Caco-2 (cell line): ENCODE data around the gene PWP2. TPM values are rescaled to one million over a fixed set of nuclear protein-coding genes. Genes with fewer than 3 reads are reported as not detected.
A peak's percentile ranks its signal among the peaks of the same experiment; 100 is the strongest.

Experiments
- BruUV-seq: library from RNA; stranded (reverse); fragments of 400-500 nt; replicated peaks from 2 replicates; lab custom pipeline; 2021; lab: Mats Ljungman, UMichigan
- CTCF ChIA-PET: fragments of 300-600 bp; sonication (Branson Sonifier 250); formaldehyde crosslinking; loops from one replicate; lab custom pipeline; 2022; ENCODE audit warnings: antibody characterized with exemption; lab: Charles Lee
- POLR2A ChIA-PET: fragments of 300-600 bp; sonication (Branson Sonifier 250); formaldehyde crosslinking; loops from one replicate; lab custom pipeline; 2022; ENCODE audit warnings: antibody characterized with exemption; lab: Charles Lee
- DNase-seq, 2 experiments: peaks; one replicate each; pipeline versions ENCODE4 v3.0.0 to v3.0.0-alpha.2; 2020 to 2022
- H3K27me3 ChIP-seq: replicated peaks from 2 replicates; pipeline ENCODE4 v1.6.0; 2011; ENCODE audit warnings: low read length; ENCODE audit not compliant: control insufficient read depth, insufficient read depth
- H3K36me3 ChIP-seq: 2 replicates; pipeline ENCODE4 v1.5.1; 2011; ENCODE audit warnings: low read length; ENCODE audit not compliant: control insufficient read depth, insufficient read depth
- H3K4me1 ChIP-seq: fragments of 250-450 bp; sonication (Bioruptor Pico); 2 replicates; pipeline ENCODE4 v1.5.1; 2020; ENCODE audit warnings: mild to moderate bottlenecking
- H3K4me3 ChIP-seq: 2 replicates; pipeline ENCODE4 v1.5.1; 2011; ENCODE audit warnings: low read depth, mild to moderate bottlenecking, control low read depth, low read length
- H3K9me3 ChIP-seq: fragments of 250-450 bp; sonication (Bioruptor Pico); 2 replicates; pipeline ENCODE4 v1.5.1; 2020; ENCODE audit warnings: mild to moderate bottlenecking, moderate library complexity
- H3K27ac Mint-ChIP-seq: one replicate; pipeline ENCODE4 v1.8.0; 2022; ENCODE audit warnings: mixed read lengths; ENCODE audit not compliant: unreplicated experiment
- H3K27me3 Mint-ChIP-seq: one replicate; pipeline ENCODE4 v1.8.0; 2022; ENCODE audit warnings: mixed read lengths; ENCODE audit not compliant: insufficient read depth, unreplicated experiment
- H3K36me3 Mint-ChIP-seq: one replicate; pipeline ENCODE4 v1.8.0; 2022; ENCODE audit warnings: mild to moderate bottlenecking, mixed read lengths; ENCODE audit not compliant: insufficient read depth, unreplicated experiment
- H3K4me1 Mint-ChIP-seq: one replicate; pipeline ENCODE4 v1.8.0; 2022; ENCODE audit warnings: low read depth, mixed read lengths; ENCODE audit not compliant: unreplicated experiment
- H3K4me3 Mint-ChIP-seq: one replicate; pipeline ENCODE4 v1.8.0; 2022; ENCODE audit warnings: mild to moderate bottlenecking, moderate library complexity, mixed read lengths; ENCODE audit not compliant: unreplicated experiment
- H3K9me3 Mint-ChIP-seq: one replicate; pipeline ENCODE4 v1.8.0; 2022; ENCODE audit warnings: mixed read lengths; ENCODE audit not compliant: unreplicated experiment
- CTCF ChIP-seq, 2 experiments: fragments of 200-600 bp in 1 of 2; IDR thresholded peaks; 1 replicate in 1 of 2; 2 replicates in 1 of 2; pipeline versions ENCODE4 v1.5.1 to v1.8.0; 2011 to 2022; ENCODE audit warnings: antibody characterized with exemption in 1 of 2, control low read depth in 1 of 2, inconsistent platforms in 1 of 2, low read depth in 1 of 2, low read length in 1 of 2, mild to moderate bottlenecking in 1 of 2, moderate library complexity in 1 of 2; ENCODE audit not compliant: insufficient read depth in 1 of 2, severe bottlenecking in 1 of 2, unreplicated experiment in 1 of 2
- intact Hi-C: fragments of 100-400 bp; cut with micrococcal nuclease; formaldehyde crosslinking; loops from one replicate; pipeline ENCODE4 v1.10.0; 2022; ENCODE audit not compliant: unreplicated experiment
- total RNA-seq: library from RNA; stranded (reverse); gene quantifications from 2 replicates; pipeline ENCODE4 v1.2.3, GENCODE V29; 2022

The PWP2 gene
- total RNA-seq, 1 experiment from 2014 or later: 30.6 TPM

DNA sequence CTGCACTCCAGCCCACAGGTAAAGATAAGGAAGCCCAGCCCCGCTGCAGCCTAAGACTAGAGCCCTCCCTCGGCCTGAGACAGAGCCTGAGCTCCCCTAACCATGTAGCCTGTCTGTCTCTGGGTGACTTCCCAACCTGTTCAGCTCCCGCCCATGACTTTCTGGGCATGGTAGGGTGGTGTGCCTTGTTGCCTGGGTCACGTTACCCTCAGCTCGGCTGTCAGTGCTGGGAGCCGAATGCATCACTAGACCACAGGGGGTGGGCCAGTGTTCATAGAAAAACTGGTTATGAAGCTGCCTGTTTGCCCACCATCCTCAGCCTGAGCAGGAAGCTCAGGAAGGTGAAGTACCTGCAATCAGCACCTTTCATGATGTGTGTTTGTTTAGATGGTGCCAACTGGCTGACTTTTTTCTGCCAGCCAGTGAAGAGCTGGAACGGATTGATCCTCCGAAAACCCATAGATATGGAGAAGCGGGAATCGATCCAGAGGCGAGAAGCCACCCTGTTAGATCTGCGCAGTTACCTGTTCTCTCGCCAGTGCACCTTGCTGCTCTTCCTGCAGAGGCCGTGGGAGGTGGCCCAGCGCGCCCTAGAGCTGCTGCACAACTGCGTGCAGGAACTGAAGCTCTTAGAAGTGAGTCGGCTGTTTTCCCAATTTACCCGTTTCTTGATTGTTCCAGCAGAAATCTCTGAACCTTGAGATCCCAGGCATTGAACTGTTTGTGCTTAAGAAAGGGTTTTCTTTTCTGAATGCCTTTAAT, 43.9 kb upstream of the PWP2 start:
- no peaks in the 10 kb centered on the region for H3K27me3 Mint-ChIP-seq
- Histone ChIP-seq H3K36me3 (no peaks in the 10 kb centered on the region), H3K4me3 (no peak overlapping the region), H3K9me3 (no peaks in the 10 kb centered on the region), H3K4me1 (no peaks in the 10 kb centered on the region), H3K27me3 (no peaks in the 10 kb centered on the region)
- peaks cover 7% of the 10 kb centered on the region for H3K4me1 Mint-ChIP-seq
- TF ChIP-seq CTCF (IDR thresholded peaks at IDR 0.05; ENCODE audit: insufficient read depth in 1 of 2, low read depth in 1 of 2, low read length in 1 of 2, severe bottlenecking in 1 of 2, unreplicated experiment in 1 of 2): no peak
- intact Hi-C loops: no loop called here
- H3K36me3 Mint-ChIP-seq: peaks cover 45% of the 10 kb centered on the region
- H3K4me3 Mint-ChIP-seq: no peak overlapping the region
- DNase-seq: no peak
- CTCF ChIA-PET: no interaction called here
- H3K9me3 Mint-ChIP-seq: no peaks in the 10 kb centered on the region
- no peak overlapping the region for H3K27ac Mint-ChIP-seq
- POLR2A ChIA-PET: no interaction called here
- BruUV-seq: no TSS peak

- H3K36me3 ChIP-seq: no peaks in the 10 kb centered on the region; the same call in 1 of the 2 replicates
- DNase-seq: no peak
- BruUV-seq: no TSS peak
- no peaks in the 10 kb centered on the region for H3K27me3 ChIP-seq
- no peak overlapping the region for H3K4me3 ChIP-seq
- CTCF ChIA-PET: no interaction called here
- H3K4me1 ChIP-seq: no peaks in the 10 kb centered on the region
- Mint-ChIP-seq H3K4me3 (no peak overlapping the region), H3K27me3 (no peaks in the 10 kb centered on the region), H3K9me3 (no peaks in the 10 kb centered on the region), H3K36me3 (peaks cover 53% of the 10 kb centered on the region), H3K27ac (peak overlapping the region; percentile 29), H3K4me1 (peaks cover 7% of the 10 kb centered on the region)
- intact Hi-C loops: no loop called here
- no peak for TF ChIP-seq CTCF (IDR thresholded peaks at IDR 0.05; ENCODE audit: insufficient read depth in 1 of 2, low read depth in 1 of 2, low read length in 1 of 2, severe bottlenecking in 1 of 2, unreplicated experiment in 1 of 2)
- POLR2A ChIA-PET: no interaction called here
- H3K9me3 ChIP-seq: no peaks in the 10 kb centered on the region
Measured at GRCh38 chr21:44064852-44065403, 42.3 kb upstream of the PWP2 start.

DNA sequence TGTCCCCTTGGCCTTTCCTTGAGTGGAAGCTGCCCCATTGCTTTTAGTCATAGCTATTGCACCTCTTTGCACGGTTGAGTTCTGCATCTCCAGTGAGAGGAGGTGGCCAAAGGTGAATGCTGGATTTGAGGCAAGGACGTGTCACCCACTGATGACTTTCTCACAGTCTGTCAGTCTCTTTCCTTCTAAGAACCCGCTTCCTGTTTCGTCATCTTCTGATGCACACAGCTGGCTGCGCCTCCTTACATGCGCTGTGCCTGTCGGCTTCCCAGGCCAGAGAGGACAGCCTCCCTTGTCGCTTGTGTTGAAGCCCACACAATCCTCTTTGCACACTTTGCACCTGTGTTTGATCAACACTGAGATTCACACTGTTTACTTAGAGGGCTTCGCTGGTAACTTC, 41.8 kb upstream of the PWP2 start:
- Histone ChIP-seq H3K27me3 (no peaks in the 10 kb centered on the region), H3K4me1 (no peaks in the 10 kb centered on the region), H3K36me3 (no peaks in the 10 kb centered on the region; the same call in 1 of the 2 replicates), H3K4me3 (no peak overlapping the region), H3K9me3 (no peaks in the 10 kb centered on the region)
- POLR2A ChIA-PET: no interaction called here
- BruUV-seq: no TSS peak
- no peak for TF ChIP-seq CTCF (IDR thresholded peaks at IDR 0.05; ENCODE audit: insufficient read depth in 1 of 2, low read depth in 1 of 2, low read length in 1 of 2, severe bottlenecking in 1 of 2, unreplicated experiment in 1 of 2)
- no peaks in the 10 kb centered on the region for H3K9me3 Mint-ChIP-seq
- H3K4me1 Mint-ChIP-seq: peaks cover 7% of the 10 kb centered on the region
- H3K27ac Mint-ChIP-seq: peak overlapping the region; percentile 29
- H3K27me3 Mint-ChIP-seq: no peaks in the 10 kb centered on the region
- H3K36me3 Mint-ChIP-seq: peaks cover 53% of the 10 kb centered on the region
- CTCF ChIA-PET: no interaction called here
- intact Hi-C loops: no loop called here
- no peak overlapping the region for H3K4me3 Mint-ChIP-seq
- no peak for DNase-seq
